Activated CD8-positive, alpha-beta T cell treated with anti-CD3 and anti-CD28 coated beads for 36 hours (primary cell): ENCODE measurements around the gene TSHR. TPM values are rescaled to one million over a fixed set of nuclear protein-coding genes. Genes with fewer than 3 reads are reported as not detected.

ENCODE experiments used
- ATAC-seq: fragments of 200-7000 bp; cut with Tn5 transposase; one replicate; pipeline ENCODE4 v1.10.0; 2021; ENCODE audit warnings: mild to moderate bottlenecking, moderate library complexity
- CTCF ChIA-PET: fragments of 350-600 bp; sonication (Branson Sonifier 250); formaldehyde crosslinking; loops from one replicate; lab custom pipeline; 2021; ENCODE audit warnings: antibody characterized with exemption; lab: Charles Lee
- POLR2A ChIA-PET: fragments of 350-600 bp; sonication (Branson Sonifier 250); formaldehyde crosslinking; loops from one replicate; lab custom pipeline; 2021; ENCODE audit warnings: antibody characterized with exemption; lab: Charles Lee
- DNase-seq: peaks from one replicate; pipeline ENCODE4 v3.0.0-alpha.2; 2020
- H3K27ac Mint-ChIP-seq: one replicate; pipeline ENCODE4 v1.8.0; 2021; ENCODE audit warnings: mild to moderate bottlenecking, mixed read lengths
- H3K27me3 Mint-ChIP-seq: one replicate; pipeline ENCODE4 v1.8.0; 2021; ENCODE audit warnings: mixed read lengths
- H3K36me3 Mint-ChIP-seq: one replicate; pipeline ENCODE4 v1.8.0; 2021; ENCODE audit warnings: low read depth, mixed read lengths
- H3K4me1 Mint-ChIP-seq: one replicate; pipeline ENCODE4 v1.8.0; 2021; ENCODE audit warnings: low read depth, mixed read lengths
- H3K4me3 Mint-ChIP-seq: one replicate; pipeline ENCODE4 v1.8.0; 2021; ENCODE audit warnings: mild to moderate bottlenecking, moderate library complexity, mixed read lengths
- H3K9me3 Mint-ChIP-seq: one replicate; pipeline ENCODE4 v1.8.0; 2021; ENCODE audit warnings: mixed read lengths
- CTCF ChIP-seq: fragments of 200-600 bp; IDR thresholded peaks from one replicate; pipeline ENCODE4 v1.8.0; 2022; ENCODE audit warnings: antibody characterized with exemption, mild to moderate bottlenecking
- intact Hi-C: fragments of 100-400 bp; cut with micrococcal nuclease; formaldehyde crosslinking; loops from one replicate; pipeline ENCODE4 v1.10.0; 2022
- total RNA-seq, 2 experiments: library from RNA; stranded (reverse); gene quantifications; one replicate each; pipeline ENCODE4 v1.2.3, GENCODE V29; 2021

Gene TSHR
- total RNA-seq, 2 experiments from 2014 or later = 0.31 TPM; not detected in 1

DNA sequence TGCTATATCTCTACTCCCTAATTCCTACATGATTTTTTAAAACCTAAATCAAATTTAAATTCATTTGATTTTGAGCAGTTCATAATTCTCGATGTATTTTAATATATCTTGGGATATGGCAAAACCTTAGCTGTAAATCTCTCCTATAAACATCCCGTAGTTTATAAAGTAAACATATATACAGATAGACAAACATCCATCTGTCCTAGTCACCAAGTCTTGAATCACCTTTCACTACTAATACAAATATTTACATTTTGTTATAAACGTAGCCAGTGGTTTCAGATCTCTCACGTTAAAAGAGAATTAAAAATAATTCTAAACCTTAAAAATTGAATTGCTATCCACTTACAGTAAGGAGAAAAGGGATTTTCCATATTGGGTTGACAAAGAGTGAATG lies 107.0 kb downstream of the TSHR start:
- DNase-seq = no peak
- TF ChIP-seq CTCF = no peak
- H3K4me1 Mint-ChIP-seq = no peaks in the 10 kb centered on the region
- H3K36me3 Mint-ChIP-seq = no peaks in the 10 kb centered on the region
- no peak overlapping the region for H3K4me3 Mint-ChIP-seq
- no peaks in the 10 kb centered on the region for H3K9me3 Mint-ChIP-seq
- ChIA-PET CTCF (interaction anchor here (1.0 kb wide), 1 partner anchor 75 kb away, joined by 3 read pairs; no protein-coding TSS in a partner anchor), POLR2A (no interaction called here)
- no peak for ATAC-seq
- intact Hi-C loops = loop anchor here (10.0 kb wide), 1 partner anchor 108 kb away; the partner anchor contains the start of gene TSHR
- no peak overlapping the region for H3K27ac Mint-ChIP-seq
- H3K27me3 Mint-ChIP-seq = peaks cover 4% of the 10 kb centered on the region

DNA sequence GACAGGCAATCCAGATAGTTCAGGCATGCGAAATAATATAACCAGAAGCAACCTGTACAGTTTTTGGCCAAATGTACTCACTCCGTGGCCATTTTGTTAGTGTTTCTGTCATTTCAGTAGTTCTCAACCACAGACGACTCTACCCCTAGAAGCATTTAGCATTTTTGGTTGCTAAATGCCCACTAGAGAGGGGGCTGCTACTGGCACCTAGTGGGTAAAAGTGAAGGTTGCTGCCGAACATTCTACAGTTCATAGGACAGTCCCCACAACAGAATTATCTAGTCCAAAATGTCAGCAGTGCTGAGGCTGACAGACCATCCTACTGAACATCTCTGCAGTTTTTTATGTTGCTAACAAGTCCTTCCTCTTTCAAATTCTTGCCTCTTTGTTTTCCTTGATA lies 107.4 kb downstream of the TSHR start:
- peaks cover 4% of the 10 kb centered on the region for H3K27me3 Mint-ChIP-seq
- no peaks in the 10 kb centered on the region for H3K4me1 Mint-ChIP-seq
- peak; percentile 52 for TF ChIP-seq CTCF
- no peaks in the 10 kb centered on the region for H3K36me3 Mint-ChIP-seq
- no peaks in the 10 kb centered on the region for H3K9me3 Mint-ChIP-seq
- intact Hi-C loops = loop anchor here (10.0 kb wide), 1 partner anchor 108 kb away; the partner anchor contains the start of gene TSHR
- no peak overlapping the region for H3K27ac Mint-ChIP-seq
- CTCF ChIA-PET = interaction anchor here (0.8 to 2.7 kb wide), 6 partner anchors 12 to 107 kb away, joined by 3 to 13 read pairs (median 3); no protein-coding TSS in a partner anchor
- ATAC-seq = peak; percentile 84
- peak; percentile 54 for DNase-seq
- POLR2A ChIA-PET = no interaction called here
- no peak overlapping the region for H3K4me3 Mint-ChIP-seq

- intact Hi-C loops = loop anchor here (10.0 kb wide), 1 partner anchor 112 kb away; the partner anchor contains the start of gene TSHR
- Mint-ChIP-seq H3K27me3 (no peaks in the 10 kb centered on the region), H3K27ac (no peak overlapping the region), H3K4me1 (no peaks in the 10 kb centered on the region), H3K9me3 (peaks cover 8% of the 10 kb centered on the region), H3K4me3 (no peak overlapping the region), H3K36me3 (no peaks in the 10 kb centered on the region)
- TF ChIP-seq CTCF = no peak
- ATAC-seq (no peak), DNase-seq (no peak)
- ChIA-PET POLR2A (no interaction called here), CTCF (no interaction called here)
Measured at GRCh38 chr14:81066672-81067071, 111.3 kb downstream of the TSHR start.

DNA sequence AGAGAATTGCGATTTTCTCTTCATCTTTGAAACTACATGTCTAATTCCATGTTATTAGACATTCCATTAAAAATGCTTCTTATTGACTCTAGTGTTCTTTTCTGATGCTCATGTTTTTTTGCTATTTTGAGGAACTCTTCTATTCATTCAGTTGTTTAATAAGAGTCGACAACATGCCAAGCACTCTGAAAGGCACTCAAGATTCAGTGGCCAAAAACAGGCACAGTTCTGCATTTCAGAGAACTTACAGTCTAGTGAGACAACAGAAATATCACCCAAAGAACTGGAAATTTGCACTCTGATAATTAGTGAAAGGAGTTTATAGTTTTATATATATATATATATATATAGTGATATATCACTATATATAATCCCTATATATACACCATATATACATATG lies 111.7 kb downstream of the TSHR start:
- Mint-ChIP-seq H3K9me3 (peaks cover 8% of the 10 kb centered on the region), H3K27me3 (no peaks in the 10 kb centered on the region), H3K4me1 (no peaks in the 10 kb centered on the region), H3K4me3 (no peak overlapping the region), H3K27ac (no peak overlapping the region), H3K36me3 (no peaks in the 10 kb centered on the region)
- DNase-seq (no peak), ATAC-seq (no peak)
- CTCF ChIA-PET = no interaction called here
- POLR2A ChIA-PET = no interaction called here
- TF ChIP-seq CTCF = no peak
- intact Hi-C loops = loop anchor here (10.0 kb wide), 1 partner anchor 112 kb away; the partner anchor contains the start of gene TSHR

DNA sequence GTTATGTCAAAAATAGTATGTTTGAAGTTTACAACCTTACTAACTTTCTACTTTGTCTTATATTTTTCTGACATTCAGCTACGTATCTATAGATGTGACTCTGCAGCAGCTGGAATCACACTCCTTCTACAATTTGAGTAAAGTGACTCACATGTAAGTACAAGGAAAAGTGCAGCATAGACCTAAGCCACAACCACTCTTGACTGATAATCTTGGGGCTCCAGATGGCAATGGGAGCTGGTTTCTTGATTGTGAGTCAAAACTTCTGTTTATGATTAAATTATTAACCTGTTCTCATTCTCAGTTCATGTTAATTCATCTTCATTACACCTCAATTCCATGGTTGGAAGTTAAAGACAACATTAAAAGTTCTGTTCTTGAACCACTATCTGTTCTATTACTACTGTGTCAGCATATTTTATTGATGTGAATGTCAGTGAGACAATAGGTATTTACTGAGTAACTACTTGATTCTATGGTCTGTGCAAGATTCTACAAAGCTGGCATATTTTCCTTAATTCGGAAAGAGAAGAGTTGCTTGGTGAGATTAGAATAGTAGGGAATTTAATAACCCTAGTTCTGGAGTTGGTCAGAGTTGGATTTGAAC lies 112.9 kb downstream of the TSHR start:
- ATAC-seq (no peak), DNase-seq (no peak)
- H3K4me1 Mint-ChIP-seq = no peaks in the 10 kb centered on the region
- ChIA-PET POLR2A (no interaction called here), CTCF (interaction anchor here (1.0 to 1.6 kb wide), 2 partner anchors 15 to 79 kb away, joined by 3 read pairs; no protein-coding TSS in a partner anchor)
- TF ChIP-seq CTCF = no peak
- no peak overlapping the region for H3K4me3 Mint-ChIP-seq
- peaks cover 8% of the 10 kb centered on the region for H3K9me3 Mint-ChIP-seq
- no peaks in the 10 kb centered on the region for H3K27me3 Mint-ChIP-seq
- no peaks in the 10 kb centered on the region for H3K36me3 Mint-ChIP-seq
- intact Hi-C loops = loop anchor here (10.0 kb wide), 1 partner anchor 113 kb away; the partner anchor contains the start of gene TSHR
- no peak overlapping the region for H3K27ac Mint-ChIP-seq
